ENCODE measurements around the gene SRSF12.
A peak's percentile ranks its signal among the peaks of the same experiment; 100 is the strongest.
"Not testable (repeated sequence)": the region's sequence is repeated elsewhere in the genome, so short reads cannot be mapped to it uniquely, and the experiment has no call there.

The SRSF12 gene

GRCh38 chr6:89069536-89070163 is 48.2 kb downstream of the SRSF12 start:
- DNase-seq = no peak

- no peak for DNase-seq
Measured at GRCh38 chr6:89068695-89069094, 49.2 kb downstream of the SRSF12 start.

- DNase-seq = no peak
Measured at GRCh38 chr6:89067796-89068195, 50.1 kb downstream of the SRSF12 start.

GRCh38 chr6:89066940-89067646 is 50.8 kb downstream of the SRSF12 start:
- DNase-seq = no peak

GRCh38 chr6:89066121-89066520 is 51.8 kb downstream of the SRSF12 start:
- not testable (repeated sequence) for DNase-seq

- not testable (repeated sequence) for DNase-seq
Measured at GRCh38 chr6:89064931-89065330, 52.9 kb downstream of the SRSF12 start.

GRCh38 chr6:89063881-89064280 is 54.0 kb downstream of the SRSF12 start:
- DNase-seq = no peak

GRCh38 chr6:89059227-89059626 is 58.6 kb downstream of the SRSF12 start:
- no peak for DNase-seq

- peak; percentile 37 for DNase-seq
Measured at GRCh38 chr6:89058627-89059026, 59.2 kb downstream of the SRSF12 start.

GRCh38 chr6:89057759-89058158 is 60.1 kb downstream of the SRSF12 start:
- no peak for DNase-seq

GRCh38 chr6:89054208-89054607 is 63.7 kb downstream of the SRSF12 start:
- no peak for DNase-seq

- DNase-seq = no peak
Measured at GRCh38 chr6:89051676-89052075, 66.2 kb downstream of the SRSF12 start.

- no peak for DNase-seq
Measured at GRCh38 chr6:89050697-89051096, 67.2 kb downstream of the SRSF12 start.

- DNase-seq = no peak
Measured at GRCh38 chr6:89050155-89050554, 67.7 kb downstream of the SRSF12 start.

- DNase-seq = no peak
Measured at GRCh38 chr6:89048985-89049384, 68.9 kb downstream of the SRSF12 start.

- DNase-seq = no peak
Measured at GRCh38 chr6:89048288-89048923, 69.5 kb downstream of the SRSF12 start.

- no peak for DNase-seq
Measured at GRCh38 chr6:89047473-89047872, 70.4 kb downstream of the SRSF12 start.
